ENCODE measurements around the gene RUNDC3A. TPM values are rescaled to one million over a fixed set of nuclear protein-coding genes. Genes with fewer than 3 reads are reported as not detected.

Gene RUNDC3A
- total and polyA plus RNA-seq, 8 donors: 0.43 to 40.8 (median 4.5) TPM; not detected in 1

GRCh38 chr17:44310609-44311376 lies 2.4 kb downstream of the RUNDC3A start:
- WGBS, 5 donors: 63 to 71% (median 68%) methylated on average over 9 to 10 of the region's 10 CpGs
- Histone ChIP-seq H3K9me3 (no peaks in the 10 kb centered on the region), H3K36me3 (no peaks in the 10 kb centered on the region), H3K27ac (no peak overlapping the region), H3K4me1 (peaks cover 28 to 38% (median 32%) of the 10 kb centered on the region in 4 donors), H3K4me3 (no peak overlapping the region), H3K27me3 (peaks cover 6 to 81% (median 42%) of the 10 kb centered on the region in 3 donors)
- intact Hi-C loops (cut with DNase I; ENCODE audit: low total_unique reads): no loop called here
- TF ChIP-seq POLR2AphosphoS5 (IDR thresholded peaks at IDR 0.05) (no peak), EP300 (IDR thresholded peaks at IDR 0.05) (no peak), POLR2A (IDR thresholded peaks at IDR 0.05) (no peak), CTCF (IDR thresholded peaks at IDR 0.05) (no peak)
- DNase-seq: no peak

GRCh38 chr17:44311562-44312181 lies 3.3 kb downstream of the RUNDC3A start:
- H3K36me3 ChIP-seq: no peaks in the 10 kb centered on the region
- H3K9me3 ChIP-seq: no peaks in the 10 kb centered on the region
- no peak for DNase-seq
- H3K27ac ChIP-seq: no peak overlapping the region
- intact Hi-C loops (cut with DNase I; ENCODE audit: low total_unique reads): no loop called here
- 62 to 89% (median 68%) methylated on average over 1 to 5 of the region's 5 CpGs for WGBS, 5 donors
- H3K27me3 ChIP-seq: peaks cover 12 to 81% (median 51%) of the 10 kb centered on the region in 3 donors
- H3K4me3 ChIP-seq: no peak overlapping the region
- H3K4me1 ChIP-seq: peaks cover 28 to 40% (median 35%) of the 10 kb centered on the region in 4 donors
- no peak for TF ChIP-seq POLR2AphosphoS5 (IDR thresholded peaks at IDR 0.05)
- no peak for TF ChIP-seq CTCF (IDR thresholded peaks at IDR 0.05)
- TF ChIP-seq EP300 (IDR thresholded peaks at IDR 0.05): no peak
- TF ChIP-seq POLR2A (IDR thresholded peaks at IDR 0.05): no peak

GRCh38 chr17:44312396-44313104 lies 4.1 kb downstream of the RUNDC3A start:
- no peaks in the 10 kb centered on the region for H3K9me3 ChIP-seq
- WGBS, 5 donors: 51 to 65% (median 65%) methylated on average over 17 of the region's 17 CpGs
- H3K27me3 ChIP-seq: peaks cover 12 to 81% (median 48%) of the 10 kb centered on the region in 3 donors
- H3K27ac ChIP-seq: no peak overlapping the region
- TF ChIP-seq POLR2AphosphoS5 (IDR thresholded peaks at IDR 0.05) (no peak), CTCF (IDR thresholded peaks at IDR 0.05) (no peak), POLR2A (IDR thresholded peaks at IDR 0.05) (no peak), EP300 (IDR thresholded peaks at IDR 0.05) (no peak)
- no peaks in the 10 kb centered on the region for H3K36me3 ChIP-seq
- H3K4me1 ChIP-seq: peaks cover 27 to 35% (median 31%) of the 10 kb centered on the region in 4 donors
- H3K4me3 ChIP-seq: no peak overlapping the region
- no peak for DNase-seq
- intact Hi-C loops (cut with DNase I; ENCODE audit: low total_unique reads): no loop called here

- Histone ChIP-seq H3K4me3 (no peak overlapping the region), H3K27ac (no peak overlapping the region), H3K9me3 (no peaks in the 10 kb centered on the region), H3K36me3 (peaks cover 0 to 6% (median under 1%) of the 10 kb centered on the region in 4 donors), H3K4me1 (peaks cover 12 to 21% (median 17%) of the 10 kb centered on the region in 4 donors), H3K27me3 (peaks cover 12 to 77% (median 47%) of the 10 kb centered on the region in 3 donors)
- intact Hi-C loops (cut with DNase I; ENCODE audit: low total_unique reads): no loop called here
- TF ChIP-seq POLR2A (IDR thresholded peaks at IDR 0.05) (no peak), EP300 (IDR thresholded peaks at IDR 0.05) (no peak), POLR2AphosphoS5 (IDR thresholded peaks at IDR 0.05) (no peak), CTCF (IDR thresholded peaks at IDR 0.05) (no peak)
- WGBS, 5 donors: 72 to 84% (median 81%) methylated on average over 7 of the region's 7 CpGs
- DNase-seq: no peak
Measured at GRCh38 chr17:44314031-44314430, 5.6 kb downstream of the RUNDC3A start.
